ENCODE data around the gene MTA2.

DNA sequence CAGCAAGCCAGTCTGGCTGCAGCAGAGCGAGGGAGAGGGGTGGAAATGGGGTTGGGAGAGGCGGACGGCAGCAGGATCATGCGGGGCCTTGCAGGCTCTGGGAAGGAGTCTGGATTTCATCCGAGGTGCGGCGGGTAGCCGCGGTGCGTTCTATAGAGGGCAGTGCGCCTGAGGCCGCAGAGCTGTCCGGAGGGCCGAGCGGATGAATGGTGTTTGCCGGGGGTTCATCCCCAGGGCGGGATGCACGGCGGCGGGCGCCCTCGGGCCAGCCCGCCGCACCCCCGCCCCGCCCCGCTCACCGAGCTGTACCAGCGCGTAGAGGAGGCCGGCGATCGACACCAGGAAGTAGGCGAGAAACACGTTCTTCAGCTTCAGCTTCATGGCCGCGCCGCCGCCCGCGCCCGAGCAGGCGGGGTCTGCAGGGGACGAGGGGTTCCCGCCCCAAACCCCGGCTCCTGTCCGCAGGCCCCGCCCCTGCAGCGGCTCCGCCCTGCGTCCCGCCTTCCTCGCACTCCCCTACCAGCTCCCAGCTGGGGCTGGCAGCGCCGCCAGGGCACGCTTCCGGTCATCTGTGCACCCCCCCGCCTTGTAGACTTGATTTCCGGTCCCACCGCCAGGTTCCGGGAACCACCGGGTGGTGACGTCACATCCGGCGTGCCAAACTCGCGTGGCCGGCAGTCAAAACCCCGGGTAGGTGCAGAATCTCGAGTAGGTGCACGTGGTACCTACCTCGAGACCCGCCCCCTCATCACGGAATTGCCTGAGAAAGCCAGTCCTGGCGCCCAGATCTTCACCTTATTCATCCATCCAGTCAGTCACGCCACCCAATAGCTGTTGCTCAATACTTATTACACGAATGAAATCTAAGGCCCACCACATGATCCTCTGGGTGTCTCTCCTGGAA, 20.2 kb upstream of the MTA2 start, which contains the start of gene B3GAT3:
- 0 out of 2 replicates have a peak, but pooled peaks have one; percentile 20 for TF ChIP-seq CTCF (conservative IDR thresholded peaks at IDR 0.05; ENCODE audit: low read length)
- no peak for TF ChIP-seq EZH2phosphoT487 (IDR thresholded peaks at IDR 0.05; ENCODE audit: borderline replicate concordance, low read depth, low read length)

Measured in OCI-LY7 (cell line).